HG03103 (cell line): ENCODE measurements around the gene TMTC1.

Experiments
- ATAC-seq: cut with Tn5 transposase; IDR thresholded peaks from one replicate; pipeline ENCODE4 v1.9.1; 2021; ENCODE audit warnings: low read depth; ENCODE audit not compliant: unreplicated experiment

TMTC1 gene

GRCh38 chr12:29781188-29781587, 2.6 kb downstream of the TMTC1 start:
- ATAC-seq, result no peak

GRCh38 chr12:29780084-29780483, 3.7 kb downstream of the TMTC1 start:
- ATAC-seq, result no peak

GRCh38 chr12:29778531-29778930, 5.2 kb downstream of the TMTC1 start:
- no peak for ATAC-seq

GRCh38 chr12:29773076-29773475, 10.7 kb downstream of the TMTC1 start:
- ATAC-seq, result no peak

GRCh38 chr12:29771786-29772185, 12.0 kb downstream of the TMTC1 start:
- ATAC-seq, result no peak

- no peak for ATAC-seq
These were observed 12.6 kb downstream of the TMTC1 start for GRCh38 chr12:29771165-29771564.

GRCh38 chr12:29769162-29769858, 14.4 kb downstream of the TMTC1 start:
- no peak for ATAC-seq

- no peak for ATAC-seq
These were observed 15.4 kb downstream of the TMTC1 start for GRCh38 chr12:29768372-29768771.

- ATAC-seq, result no peak
These were observed 20.4 kb downstream of the TMTC1 start for GRCh38 chr12:29763301-29763683.

- ATAC-seq, result no peak
These were observed 21.0 kb downstream of the TMTC1 start for GRCh38 chr12:29762637-29763300.

GRCh38 chr12:29759950-29760349, 23.8 kb downstream of the TMTC1 start:
- ATAC-seq, result no peak

- no peak for ATAC-seq
These were observed 26.9 kb downstream of the TMTC1 start for GRCh38 chr12:29756741-29757390.

GRCh38 chr12:29754235-29755189, 29.2 kb downstream of the TMTC1 start:
- no peak for ATAC-seq

GRCh38 chr12:29752121-29752520, 31.6 kb downstream of the TMTC1 start:
- ATAC-seq, result no peak

GRCh38 chr12:29751676-29752075, 32.1 kb downstream of the TMTC1 start:
- no peak for ATAC-seq

- no peak for ATAC-seq
These were observed 32.9 kb downstream of the TMTC1 start for GRCh38 chr12:29750928-29751220.

- ATAC-seq, result no peak
These were observed 33.4 kb downstream of the TMTC1 start for GRCh38 chr12:29750131-29750927.

GRCh38 chr12:29744365-29744764, 39.4 kb downstream of the TMTC1 start:
- ATAC-seq, result no peak

- no peak for ATAC-seq
These were observed 39.9 kb downstream of the TMTC1 start for GRCh38 chr12:29743801-29744200.

GRCh38 chr12:29743077-29743476, 40.7 kb downstream of the TMTC1 start:
- ATAC-seq, result no peak
